Testis (tissue), 5 donors: Measurements from ENCODE around the gene DNAI1. TPM values are rescaled to one million over a fixed set of nuclear protein-coding genes. Genes with fewer than 3 reads are reported as not detected.

Source experiments
- DNase-seq: peaks from one replicate; pipeline ENCODE4 v3.0.0-alpha.2; 2019
- H3K27ac ChIP-seq, 2 donors: fragments of 200-600 bp; sonication (generic); one replicate each; pipeline ENCODE4 v1.5.1; 2019
- H3K27me3 ChIP-seq: fragments of 200-600 bp; sonication (generic); one replicate; pipeline ENCODE4 v1.5.1; 2019
- H3K36me3 ChIP-seq: fragments of 200-600 bp; sonication (generic); one replicate; pipeline ENCODE4 v1.5.1; 2017; ENCODE audit warnings: low read depth; ENCODE audit errors: missing control alignments
- H3K4me1 ChIP-seq: fragments of 200-600 bp; sonication (generic); one replicate; pipeline ENCODE4 v1.5.1; 2019
- H3K4me3 ChIP-seq, 2 donors: fragments of 200-600 bp; sonication (generic); one replicate each; pipeline ENCODE4 v1.5.1; 2017 to 2019
- H3K9me3 ChIP-seq: fragments of 200-600 bp; sonication (generic); one replicate; pipeline ENCODE4 v1.5.1; 2017
- POLR2A ChIP-seq: fragments of 450-650 bp; IDR thresholded peaks from one replicate; pipeline ENCODE4 v1.6.1; 2017; ENCODE audit warnings: antibody characterized with exemption, mild to moderate bottlenecking, moderate library complexity
- WGBS, 2 donors: methylation state at CpG; one replicate each; pipeline ENCODE4 v1.1.5; 2018; 5-methylcytosine and 5-hydroxymethylcytosine counted together
- intact Hi-C: fragments of 100-400 bp; cut with DNase I; formaldehyde crosslinking; loops from one replicate; pipeline ENCODE4 v1.15.1; 2023; ENCODE audit warnings: low total_unique reads
- long read RNA-seq, 2 donors: transcript quantifications; one replicate each; lab custom pipeline, GENCODE V29; 2026
- polyA plus RNA-seq: library from polyadenylated mRNA; stranded (reverse); fragments of 350-450 nt; fragmentation: Illumina TruSeq; extraction: RNeasy Lipid Tissue Mini Kit (QIAGEN cat#74804); gene quantifications from one replicate; pipeline ENCODE4 v1.2.3, GENCODE V29; 2014; ENCODE audit warnings: low read depth, low replicate concordance; ENCODE audit not compliant: insufficient read depth
- total RNA-seq, 2 donors: library from RNA; depleted of rRNA; stranded (reverse); fragments of >200 nt; gene quantifications; one replicate each; pipeline ENCODE4 v1.2.3, GENCODE V29; 2016
- TF ChIP-seq, protein P1 (sequence below), 3 experiments: fragments of 450-650 bp in 2 of 3; fragments of 200-600 bp in 1 of 3; sonication (generic) in 1 of 3; IDR thresholded peaks; one replicate each; pipeline ENCODE4 v1.5.1; 2016 to 2019; ENCODE audit warnings: antibody characterized with exemption in 3 of 3, mild to moderate bottlenecking in 2 of 3, moderate library complexity in 1 of 3

Gene DNAI1
- 10 to 100 TPM; 22.7 to 36.7 TPM for total RNA-seq
- 109 TPM for polyA plus RNA-seq
- long read RNA-seq, donor 1, partial matches to known transcripts, result 0 of 7 reads
- long read RNA-seq, donor 1, other reads (novel, unspliced or antisense), result 7 of 7 reads
- long read RNA-seq, donor 2, result 0 reads

DNA sequence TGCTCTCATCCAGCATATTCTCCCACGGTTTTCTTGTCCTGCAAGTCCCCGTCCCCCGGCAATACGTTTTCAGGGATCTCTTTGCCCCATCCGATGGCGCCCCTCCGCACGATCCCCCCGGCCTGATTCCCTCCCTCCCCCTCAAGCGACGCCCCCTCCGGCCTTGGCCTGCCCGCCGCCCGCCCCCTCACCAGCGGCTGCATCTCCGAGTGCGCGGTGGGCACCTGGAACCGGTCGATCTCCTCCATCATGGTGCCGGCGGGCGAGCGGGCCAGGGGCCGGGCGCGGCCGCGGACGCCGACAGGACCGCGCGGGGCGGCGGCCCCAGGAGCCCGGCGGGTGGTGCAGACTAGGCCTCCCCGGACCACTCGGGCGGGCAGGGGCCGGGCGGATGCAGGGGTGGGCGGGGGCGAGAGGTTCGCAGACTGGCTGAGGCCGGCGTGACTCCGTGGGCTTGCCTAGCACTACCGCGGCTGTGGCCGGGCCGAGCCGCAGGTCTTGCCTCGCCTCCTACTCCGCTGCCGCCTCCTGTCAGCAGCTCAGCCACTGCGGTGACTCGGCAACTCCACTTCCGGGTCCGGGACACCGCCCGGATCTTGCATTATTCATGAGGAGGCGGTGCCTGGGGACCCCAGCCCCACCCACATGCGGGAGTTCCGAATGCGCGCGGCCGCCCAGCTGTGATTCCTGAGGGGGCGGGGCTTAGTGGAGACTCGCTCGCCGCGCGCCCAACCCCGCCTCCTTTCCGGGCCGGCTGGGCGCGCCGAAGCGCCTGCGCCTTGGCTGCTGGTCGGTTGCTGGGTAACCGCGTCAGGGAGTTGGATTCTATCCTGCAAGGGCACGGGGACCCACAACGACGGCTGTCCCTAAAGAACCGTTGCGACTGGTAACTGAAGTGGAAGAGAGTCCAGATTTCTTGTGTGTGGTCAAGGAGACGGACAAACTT is at the start of gene DNAI1, which contains the start of gene FAM219A:
TSS of gene DNAI1 (plus strand) at position 793 of the 946 bp plus-strand sequence. CDS start 201 bp downstream, outside the sequence.
TSS of gene FAM219A (minus strand) at position 558 of the 946 bp plus-strand sequence. CDS start at position 251, 307 bp downstream.
- peak; percentile 62 for TF ChIP-seq POLR2A
- TF ChIP-seq, protein P1, sequence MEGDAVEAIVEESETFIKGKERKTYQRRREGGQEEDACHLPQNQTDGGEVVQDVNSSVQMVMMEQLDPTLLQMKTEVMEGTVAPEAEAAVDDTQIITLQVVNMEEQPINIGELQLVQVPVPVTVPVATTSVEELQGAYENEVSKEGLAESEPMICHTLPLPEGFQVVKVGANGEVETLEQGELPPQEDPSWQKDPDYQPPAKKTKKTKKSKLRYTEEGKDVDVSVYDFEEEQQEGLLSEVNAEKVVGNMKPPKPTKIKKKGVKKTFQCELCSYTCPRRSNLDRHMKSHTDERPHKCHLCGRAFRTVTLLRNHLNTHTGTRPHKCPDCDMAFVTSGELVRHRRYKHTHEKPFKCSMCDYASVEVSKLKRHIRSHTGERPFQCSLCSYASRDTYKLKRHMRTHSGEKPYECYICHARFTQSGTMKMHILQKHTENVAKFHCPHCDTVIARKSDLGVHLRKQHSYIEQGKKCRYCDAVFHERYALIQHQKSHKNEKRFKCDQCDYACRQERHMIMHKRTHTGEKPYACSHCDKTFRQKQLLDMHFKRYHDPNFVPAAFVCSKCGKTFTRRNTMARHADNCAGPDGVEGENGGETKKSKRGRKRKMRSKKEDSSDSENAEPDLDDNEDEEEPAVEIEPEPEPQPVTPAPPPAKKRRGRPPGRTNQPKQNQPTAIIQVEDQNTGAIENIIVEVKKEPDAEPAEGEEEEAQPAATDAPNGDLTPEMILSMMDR (IDR thresholded peaks at IDR 0.05), result no peak
- Histone ChIP-seq H3K9me3 (no peaks in the 10 kb centered on the region), H3K27me3 (no peaks in the 10 kb centered on the region), H3K36me3 (no peaks in the 10 kb centered on the region), H3K27ac (peak within 1 kb of the TSS; percentile 35 to 53), H3K4me1 (peaks cover 11% of the 10 kb centered on the region), H3K4me3 (peak within 1 kb of the TSS; percentile 71 to 77)
- WGBS, 2 donors, result 0 to 1% methylated on average over 7 to 63 of the region's 94 CpGs
- DNase-seq, result peak; percentile 99
- intact Hi-C loops, result no loop called here

DNA sequence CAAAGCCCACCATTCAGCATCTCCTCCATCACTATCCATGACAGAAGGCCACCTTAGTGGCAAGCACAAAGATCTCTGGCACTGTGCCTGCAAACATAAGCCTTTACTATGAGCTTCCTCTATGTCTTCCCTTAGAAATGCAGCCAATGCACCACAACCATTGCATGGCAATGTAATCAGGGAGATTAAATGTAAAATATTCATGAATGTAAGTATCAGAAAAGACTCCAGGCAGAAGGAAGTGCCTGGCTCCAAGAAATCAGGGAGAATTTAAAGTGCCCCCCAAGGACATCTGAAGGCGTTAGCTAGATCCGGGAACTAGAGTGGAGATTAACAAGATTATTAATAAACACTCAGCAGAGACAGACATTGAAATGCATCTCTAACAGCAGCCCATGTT is 49.5 kb upstream of the DNAI1 start:
- H3K27ac ChIP-seq, result no peak overlapping the region
- H3K27me3 ChIP-seq, result no peaks in the 10 kb centered on the region
- H3K36me3 ChIP-seq, result no peaks in the 10 kb centered on the region
- no peak overlapping the region for H3K4me3 ChIP-seq
- H3K4me1 ChIP-seq, result no peaks in the 10 kb centered on the region
- H3K9me3 ChIP-seq, result no peaks in the 10 kb centered on the region
- 57 to 83% methylated on average over 2 of the region's 2 CpGs for WGBS, 2 donors
- intact Hi-C loops, result loop anchor here (10.0 kb wide), 1 partner anchor 96 kb away; no protein-coding TSS in a partner anchor
- no peak for DNase-seq
- no peak for TF ChIP-seq POLR2A
- TF ChIP-seq, protein P1 (IDR thresholded peaks at IDR 0.05), result no peak

DNA sequence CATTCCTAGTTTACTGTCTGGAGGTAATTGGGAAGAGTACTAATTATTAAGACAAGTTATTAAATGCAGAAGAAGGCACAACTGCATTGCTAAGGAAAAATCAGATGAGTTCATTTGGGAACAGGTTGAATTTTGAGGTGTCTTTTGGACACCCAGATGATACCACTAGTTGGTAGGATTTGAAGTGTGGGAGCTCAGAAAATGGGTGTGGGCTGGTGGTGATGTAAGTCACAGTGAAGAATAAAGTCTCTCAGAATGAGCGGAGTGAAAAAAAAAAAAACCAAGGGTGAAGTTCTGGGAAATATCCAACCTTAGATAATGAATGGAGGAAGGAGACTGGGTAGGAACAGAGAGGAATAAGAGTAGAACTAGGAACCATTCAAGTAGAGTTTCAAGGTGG is 46.3 kb upstream of the DNAI1 start:
- Histone ChIP-seq H3K27ac (no peak overlapping the region), H3K27me3 (no peaks in the 10 kb centered on the region), H3K4me3 (no peak overlapping the region), H3K9me3 (no peaks in the 10 kb centered on the region), H3K4me1 (no peaks in the 10 kb centered on the region), H3K36me3 (no peaks in the 10 kb centered on the region)
- 32 to 86% methylated on average over 1 of the region's 1 CpG for WGBS, 2 donors
- TF ChIP-seq, protein P1 (IDR thresholded peaks at IDR 0.05), result no peak
- no peak for TF ChIP-seq POLR2A
- intact Hi-C loops, result no loop called here
- no peak for DNase-seq

DNA sequence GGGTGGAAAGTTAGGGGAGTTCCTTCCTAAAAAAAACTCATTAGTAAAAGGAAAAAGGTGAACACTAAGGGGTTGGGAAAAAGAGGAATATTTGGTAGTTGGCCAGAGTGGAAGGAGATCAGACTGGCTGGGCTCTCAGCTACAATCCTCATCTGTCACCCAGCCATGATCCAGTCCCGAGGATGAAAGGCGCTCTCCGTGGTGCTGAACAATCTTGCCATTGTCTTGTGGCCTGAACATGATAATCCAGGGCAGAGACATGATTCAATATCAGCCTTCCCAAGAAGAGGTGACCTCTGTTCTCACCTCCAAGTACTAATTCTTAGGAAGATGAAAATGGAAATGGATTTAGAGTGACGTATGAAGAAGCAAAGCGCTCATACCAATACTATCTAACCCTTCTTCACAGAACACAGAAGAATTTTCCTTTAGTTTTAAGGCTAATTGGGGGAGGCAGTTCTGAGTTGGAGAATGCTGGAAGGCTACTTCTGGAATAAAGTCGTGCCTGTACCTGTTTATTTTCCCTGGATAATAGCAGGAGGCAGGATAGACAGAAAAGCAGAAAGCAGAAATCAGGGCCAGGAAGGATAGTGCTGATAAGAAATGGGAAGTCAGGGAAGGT is 45.3 kb upstream of the DNAI1 start:
- DNase-seq, result peak; percentile 48
- 23 to 25% methylated on average over 6 of the region's 6 CpGs for WGBS, 2 donors
- intact Hi-C loops, result no loop called here

More for the DNA sequence above, 45.3 kb upstream of the DNAI1 start:
- H3K4me3 ChIP-seq, result no peak overlapping the region
- no peak for TF ChIP-seq POLR2A
- TF ChIP-seq, protein P1 (IDR thresholded peaks at IDR 0.05), result no peak
- no peaks in the 10 kb centered on the region for H3K27me3 ChIP-seq
- H3K4me1 ChIP-seq, result no peaks in the 10 kb centered on the region
- no peaks in the 10 kb centered on the region for H3K36me3 ChIP-seq
- no peak overlapping the region for H3K27ac ChIP-seq
- no peaks in the 10 kb centered on the region for H3K9me3 ChIP-seq
